HepG2 (cell line): ENCODE measurements around the gene CEBPB. TPM values are rescaled to one million over a fixed set of nuclear protein-coding genes. Genes with fewer than 3 reads are reported as not detected.

Source experiments
- ATAC-seq: fragments of 200-7000 bp; cut with Tn5 transposase; 3 replicates; pipeline ENCODE4 v1.9.1; 2020; ENCODE audit warnings: mild to moderate bottlenecking, moderate library complexity
- BruUV-seq: library from RNA; stranded (reverse); fragments of 400-500 nt; replicated peaks from 2 replicates; lab custom pipeline; 2021; lab: Mats Ljungman, UMichigan
- CTCF ChIA-PET: fragments of 300-600 bp; formaldehyde crosslinking; extraction: SDS; loops from one replicate; lab custom pipeline; 2021; ENCODE audit warnings: low total read pairs, inconsistent platforms, low intra/inter-chr PET ratio; lab: Yijun Ruan, JAX
- POLR2A ChIA-PET: fragments of 350-600 bp; sonication (Branson Sonifier 250); formaldehyde crosslinking; loops from one replicate; lab custom pipeline; 2020; ENCODE audit warnings: antibody characterized with exemption, inconsistent platforms; lab: Yijun Ruan, JAX
- DNase-seq: peaks from one replicate; pipeline ENCODE4 v3.0.0-alpha.2; 2015; ENCODE audit warnings: low spot score
- FAIRE-seq: peaks from 3 replicates; lab custom pipeline; 2011; peaks lifted over from hg19 to GRCh38; lab: Jason Lieb, UNC
- H2AFZ ChIP-seq: one replicate; pipeline ENCODE4 v1.6.1; 2011; ENCODE audit warnings: low read length, inconsistent platforms
- H3K27ac ChIP-seq: fragments of 300-600 bp; 3 replicates; pipeline ENCODE4 v1.8.0; 2011; ENCODE audit warnings: mixed run types, mild to moderate bottlenecking, mixed read lengths, low read length, inconsistent platforms; ENCODE audit not compliant: insufficient read depth; ENCODE audit errors: extremely low read length
- H3K27me3 ChIP-seq, 2 experiments: fragments of 200-600 bp in 1 of 2; 2 replicates in 1 of 2; 3 replicates in 1 of 2; pipeline versions ENCODE4 v1.6.0 to v1.8.0; 2011; ENCODE audit warnings: low read length in 2 of 2, mild to moderate bottlenecking in 2 of 2, moderate library complexity in 2 of 2, inconsistent platforms in 1 of 2; ENCODE audit not compliant: insufficient read depth in 2 of 2, control insufficient read depth in 1 of 2
- H3K36me3 ChIP-seq, 2 experiments: fragments of 200-600 bp in 1 of 2; replicated peaks in 1 of 2; 2 replicates in 1 of 2; 3 replicates in 1 of 2; pipeline versions ENCODE4 v1.5.1 to v1.8.0; 2011; ENCODE audit warnings: low read length in 2 of 2, inconsistent platforms in 1 of 2; ENCODE audit not compliant: insufficient read depth in 2 of 2, control insufficient read depth in 1 of 2
- H3K4me1 ChIP-seq: 2 replicates; pipeline ENCODE4 v1.5.1; 2012; ENCODE audit warnings: low read length, inconsistent platforms; ENCODE audit not compliant: insufficient read depth
- H3K4me2 ChIP-seq: 2 replicates; pipeline ENCODE4 v1.6.0; 2011; ENCODE audit warnings: low read depth, low read length, inconsistent platforms
- H3K4me3 ChIP-seq, 3 experiments: fragments of 200-600 bp in 1 of 3; sonication (generic), shearing (Covaris generic) in 1 of 3; replicated peaks in 1 of 3; 2 replicates each; pipeline ENCODE4 v1.5.1; 2011 to 2016; ENCODE audit warnings: low read length in 3 of 3, inconsistent platforms in 2 of 3, low read depth in 2 of 3, mild to moderate bottlenecking in 2 of 3, control low read depth in 1 of 3, mixed read lengths in 1 of 3; ENCODE audit not compliant: insufficient read depth in 1 of 3
- H3K79me2 ChIP-seq: one replicate; pipeline ENCODE4 v1.6.1; 2011; ENCODE audit warnings: low read length, inconsistent platforms; ENCODE audit not compliant: insufficient read depth
- H3K9ac ChIP-seq: 2 replicates; pipeline ENCODE4 v1.6.0; 2011; ENCODE audit warnings: mild to moderate bottlenecking, low read depth, low read length, inconsistent platforms; ENCODE audit not compliant: insufficient read depth
- H3K9me3 ChIP-seq: 2 replicates; pipeline ENCODE4 v1.5.1; 2012; ENCODE audit warnings: mild to moderate bottlenecking, low read length
- H4K20me1 ChIP-seq: 2 replicates; pipeline ENCODE4 v1.6.0; 2011; ENCODE audit warnings: inconsistent platforms, mild to moderate bottlenecking, low read length, moderate library complexity; ENCODE audit not compliant: insufficient read depth
- GABPB1 ChIP-seq: IDR thresholded peaks from 2 replicates; pipeline ENCODE4 v1.6.1; 2016; ENCODE audit warnings: mild to moderate bottlenecking, missing genetic modification reagents, moderate library complexity, missing compliant biosample characterization
- KLF13 ChIP-seq: sonication (generic); formaldehyde crosslinking; IDR thresholded peaks from 2 replicates; pipeline ENCODE4 v1.4.0; 2020; ENCODE audit warnings: mild to moderate bottlenecking, missing genetic modification reagents
- PTBP1 ChIP-seq: fragments of 200-400 bp; formaldehyde crosslinking; IDR thresholded peaks from 2 replicates; pipeline ENCODE4 v1.6.1; 2018; ENCODE audit warnings: low read length, low read depth; ENCODE audit not compliant: poor library complexity, severe bottlenecking
- RFXAP ChIP-seq: sonication (generic); formaldehyde crosslinking; IDR thresholded peaks from 2 replicates; pipeline ENCODE4 v1.4.0; 2020; ENCODE audit warnings: missing genetic modification reagents, borderline replicate concordance
- ZFP36L1 ChIP-seq: sonication (generic); formaldehyde crosslinking; IDR thresholded peaks from 2 replicates; pipeline ENCODE4 v1.8.0; 2022; ENCODE audit warnings: mild to moderate bottlenecking, missing genetic modification reagents, moderate library complexity
- ZNF24 ChIP-seq: fragments of 450-650 bp; IDR thresholded peaks from 2 replicates; pipeline ENCODE4 v1.6.1; 2017; ENCODE audit warnings: antibody characterized with exemption, mild to moderate bottlenecking
- ZNF251 ChIP-seq: sonication (generic); formaldehyde crosslinking; IDR thresholded peaks from 2 replicates; pipeline ENCODE4 v1.9.0; 2021; ENCODE audit warnings: mild to moderate bottlenecking, missing genetic modification reagents
- ZNF768 ChIP-seq: sonication (generic); formaldehyde crosslinking; IDR thresholded peaks from 2 replicates; pipeline ENCODE4 v1.4.0; 2020; ENCODE audit warnings: missing genetic modification reagents
- ZNF850 ChIP-seq: sonication (generic); formaldehyde crosslinking; conservative IDR thresholded peaks from 2 replicates; pipeline ENCODE4 v1.9.0; 2021; ENCODE audit warnings: mild to moderate bottlenecking, missing genetic modification reagents
- WGBS: methylation state at CpG from one replicate; pipeline ENCODE4 v1.1.6; 2017; ENCODE audit warnings: low lambda C conversion rate; 5-methylcytosine and 5-hydroxymethylcytosine counted together
- in situ Hi-C: cut with HindIII; loops from 2 replicates; pipeline ENCODE4 v1.10.0; 2017; ENCODE audit warnings: low pct_unique_long_range_greater_than_20kb; ENCODE audit not compliant: extremely low pct_ligation_motif_present
- intact Hi-C: fragments of 100-400 bp; cut with micrococcal nuclease; formaldehyde crosslinking; loops from one replicate; pipeline ENCODE4 v1.10.0; 2022; ENCODE audit not compliant: unreplicated experiment
- polyA plus RNA-seq, 8 experiments: library from polyadenylated mRNA; depleted of rRNA in 3 of 8; stranded (reverse) in 7 of 8; unstranded in 1 of 8; fragments of >200 nt; fragmentation: Illumina TruSeq in 4 of 8; extraction: Trizol in 4 of 8; gene quantifications; 2 replicates each; pipeline versions ENCODE4 v1.2.1 to v1.2.3, GENCODE V29; 2011 to 2016; ENCODE audit warnings: low read depth in 4 of 8, missing spikeins in 1 of 8, mixed read lengths in 1 of 8; ENCODE audit not compliant: insufficient read depth in 1 of 8
- total RNA-seq, 5 experiments: library from RNA; depleted of rRNA; stranded (reverse); fragments of >200 nt; fragmentation: Illumina TruSeq; extraction: Trizol; gene quantifications; 2 replicates each; pipeline ENCODE4 v1.2.3, GENCODE V29; 2016; ENCODE audit warnings: low read depth in 1 of 5
- TF ChIP-seq, protein P1 (sequence below): sonication (generic); formaldehyde crosslinking; IDR thresholded peaks from 2 replicates; pipeline ENCODE4 v1.5.0; 2020; ENCODE audit warnings: mild to moderate bottlenecking, missing genetic modification reagents, borderline replicate concordance
- TF ChIP-seq, protein P2 (sequence below): sonication (generic); formaldehyde crosslinking; IDR thresholded peaks from 2 replicates; pipeline ENCODE4 v1.5.1; 2020; ENCODE audit warnings: mild to moderate bottlenecking, missing genetic modification reagents, moderate library complexity

CEBPB gene
- total and polyA plus RNA-seq, 2 of the 13 experiments (the other 11 are each of a cell fraction or from before 2014, with no cell fraction given) = 18.5 to 28.2 TPM

DNA sequence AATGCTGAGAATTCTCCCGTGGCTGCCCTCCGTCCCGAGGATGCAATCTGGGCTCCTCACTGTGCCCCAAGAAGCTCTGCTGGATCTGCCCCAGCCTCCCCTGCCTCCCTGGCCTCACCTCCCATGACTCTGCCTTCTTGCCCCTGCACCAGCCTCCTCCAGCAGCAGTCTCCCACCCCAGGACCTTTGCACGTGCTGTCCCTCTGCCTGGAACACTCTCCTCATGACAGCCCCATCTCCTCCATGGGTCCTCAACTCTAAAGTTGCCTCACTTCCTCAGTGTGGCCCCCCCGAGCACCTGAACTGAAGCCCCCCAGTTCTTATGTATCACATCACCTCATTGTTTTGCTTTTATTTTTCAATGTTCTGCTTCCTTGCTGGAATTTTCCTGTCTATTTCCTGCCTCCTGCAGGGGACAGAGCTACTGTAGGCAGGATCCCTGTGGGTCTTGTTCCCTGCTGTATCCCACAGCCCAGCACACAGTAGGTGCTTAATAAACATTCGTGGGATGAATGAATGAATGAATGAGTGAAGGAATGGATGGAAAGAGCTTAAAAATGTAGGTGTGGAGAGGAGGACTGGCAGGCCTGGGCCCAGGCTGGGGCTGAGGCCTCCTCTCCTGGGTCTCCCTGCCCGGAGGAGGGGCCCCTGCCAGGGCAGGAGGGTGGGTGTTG lies 42.2 kb downstream of the CEBPB start (continued):
- TF ChIP-seq, protein P1, sequence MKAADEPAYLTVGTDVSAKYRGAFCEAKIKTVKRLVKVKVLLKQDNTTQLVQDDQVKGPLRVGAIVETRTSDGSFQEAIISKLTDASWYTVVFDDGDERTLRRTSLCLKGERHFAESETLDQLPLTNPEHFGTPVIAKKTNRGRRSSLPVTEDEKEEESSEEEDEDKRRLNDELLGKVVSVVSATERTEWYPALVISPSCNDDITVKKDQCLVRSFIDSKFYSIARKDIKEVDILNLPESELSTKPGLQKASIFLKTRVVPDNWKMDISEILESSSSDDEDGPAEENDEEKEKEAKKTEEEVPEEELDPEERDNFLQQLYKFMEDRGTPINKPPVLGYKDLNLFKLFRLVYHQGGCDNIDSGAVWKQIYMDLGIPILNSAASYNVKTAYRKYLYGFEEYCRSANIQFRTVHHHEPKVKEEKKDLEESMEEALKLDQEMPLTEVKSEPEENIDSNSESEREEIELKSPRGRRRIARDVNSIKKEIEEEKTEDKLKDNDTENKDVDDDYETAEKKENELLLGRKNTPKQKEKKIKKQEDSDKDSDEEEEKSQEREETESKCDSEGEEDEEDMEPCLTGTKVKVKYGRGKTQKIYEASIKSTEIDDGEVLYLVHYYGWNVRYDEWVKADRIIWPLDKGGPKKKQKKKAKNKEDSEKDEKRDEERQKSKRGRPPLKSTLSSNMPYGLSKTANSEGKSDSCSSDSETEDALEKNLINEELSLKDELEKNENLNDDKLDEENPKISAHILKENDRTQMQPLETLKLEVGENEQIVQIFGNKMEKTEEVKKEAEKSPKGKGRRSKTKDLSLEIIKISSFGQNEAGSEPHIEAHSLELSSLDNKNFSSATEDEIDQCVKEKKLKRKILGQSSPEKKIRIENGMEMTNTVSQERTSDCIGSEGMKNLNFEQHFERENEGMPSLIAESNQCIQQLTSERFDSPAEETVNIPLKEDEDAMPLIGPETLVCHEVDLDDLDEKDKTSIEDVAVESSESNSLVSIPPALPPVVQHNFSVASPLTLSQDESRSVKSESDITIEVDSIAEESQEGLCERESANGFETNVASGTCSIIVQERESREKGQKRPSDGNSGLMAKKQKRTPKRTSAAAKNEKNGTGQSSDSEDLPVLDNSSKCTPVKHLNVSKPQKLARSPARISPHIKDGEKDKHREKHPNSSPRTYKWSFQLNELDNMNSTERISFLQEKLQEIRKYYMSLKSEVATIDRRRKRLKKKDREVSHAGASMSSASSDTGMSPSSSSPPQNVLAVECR (CRISPR knock-in tag) = no peak
- peak; percentile 42; the same call in 1 of the 2 replicates for TF ChIP-seq ZNF24
- 0 out of 2 replicates have a peak, but pooled peaks have one; percentile 48 for TF ChIP-seq KLF13 (CRISPR knock-in tag)

DNA sequence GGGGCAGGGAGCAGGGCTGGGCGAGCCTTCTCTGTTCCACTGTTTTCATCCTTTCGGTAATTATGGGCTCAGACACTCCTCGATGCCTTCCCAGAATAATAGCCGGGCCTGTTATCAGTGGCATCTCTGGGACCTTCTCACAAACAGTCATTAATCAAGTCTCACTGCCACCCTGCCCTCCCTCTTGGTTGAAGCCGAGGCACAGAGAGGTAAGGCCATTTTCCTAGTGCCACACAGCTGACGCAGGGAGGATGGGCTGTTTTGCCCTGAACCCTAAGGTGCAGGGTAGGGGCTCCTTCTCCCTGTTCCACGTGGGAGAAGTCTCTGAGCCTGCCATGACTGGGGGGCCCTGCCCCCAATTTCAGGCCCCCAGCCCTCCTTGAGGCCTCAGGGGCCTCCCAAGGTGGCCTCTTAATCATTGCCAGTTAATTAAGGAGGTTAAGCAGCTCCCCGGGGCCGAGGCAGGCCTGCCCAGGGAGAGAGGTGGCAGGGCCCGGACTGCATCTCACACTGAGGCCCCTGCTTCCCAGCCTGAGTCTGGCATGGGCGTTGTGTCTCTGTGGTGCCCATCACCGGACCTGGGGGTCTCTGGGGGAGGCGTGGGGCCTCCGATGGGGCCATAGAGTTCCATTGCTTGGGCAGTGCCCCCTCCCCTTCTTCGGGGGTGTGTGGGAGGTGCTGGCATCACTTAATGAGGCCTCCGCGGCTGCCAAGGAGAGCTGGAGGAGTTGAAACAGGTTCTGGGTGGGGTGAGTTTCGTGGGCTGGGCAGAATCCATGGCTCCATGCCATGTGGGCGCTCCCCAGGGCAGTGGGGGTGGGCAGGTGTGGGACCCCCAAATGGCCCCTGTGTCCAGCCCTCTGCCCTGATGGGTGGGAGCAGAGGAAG lies 42.9 kb downstream of the CEBPB start:
- 24% methylated on average over 17 of the region's 19 CpGs for WGBS
- ChIA-PET CTCF (no interaction called here), POLR2A (interaction anchor here (1.2 to 1.4 kb wide), 2 partner anchors 10 to 88 kb away, joined by 3 to 4 read pairs; no protein-coding TSS in a partner anchor)
- Histone ChIP-seq H2AFZ (no peak overlapping the region), H3K27ac (no peak overlapping the region), H4K20me1 (no peaks in the 10 kb centered on the region), H3K4me3 (no peak overlapping the region), H3K36me3 (no peaks in the 10 kb centered on the region), H3K9me3 (no peaks in the 10 kb centered on the region), H3K4me1 (peaks cover 35% of the 10 kb centered on the region), H3K9ac (no peak overlapping the region), H3K27me3 (peaks cover 12 to 62% of the 10 kb centered on the region in 2 experiments; a peak in 4 of 5 replicates), H3K4me2 (no peak overlapping the region), H3K79me2 (no peaks in the 10 kb centered on the region)
- FAIRE-seq (no peak), DNase-seq (no peak), ATAC-seq (0 out of 3 replicates have a peak, but pooled peaks have one; percentile 7)
- in situ Hi-C loops = no loop called here
- BruUV-seq = no TSS peak
- intact Hi-C loops = no loop called here
- no peak for TF ChIP-seq ZFP36L1 (CRISPR knock-in tag)
- TF ChIP-seq ZNF768 = peak; percentile 98
- no peak for TF ChIP-seq RFXAP (CRISPR knock-in tag)
- TF ChIP-seq GABPB1 (CRISPR knock-in tag) = 0 out of 2 replicates have a peak, but pooled peaks have one; percentile 12
- TF ChIP-seq ZNF850 (CRISPR knock-in tag) = no peak
- no peak for TF ChIP-seq ZNF251 (CRISPR knock-in tag)
- peak; percentile 29 for TF ChIP-seq PTBP1
- TF ChIP-seq, protein P2, sequence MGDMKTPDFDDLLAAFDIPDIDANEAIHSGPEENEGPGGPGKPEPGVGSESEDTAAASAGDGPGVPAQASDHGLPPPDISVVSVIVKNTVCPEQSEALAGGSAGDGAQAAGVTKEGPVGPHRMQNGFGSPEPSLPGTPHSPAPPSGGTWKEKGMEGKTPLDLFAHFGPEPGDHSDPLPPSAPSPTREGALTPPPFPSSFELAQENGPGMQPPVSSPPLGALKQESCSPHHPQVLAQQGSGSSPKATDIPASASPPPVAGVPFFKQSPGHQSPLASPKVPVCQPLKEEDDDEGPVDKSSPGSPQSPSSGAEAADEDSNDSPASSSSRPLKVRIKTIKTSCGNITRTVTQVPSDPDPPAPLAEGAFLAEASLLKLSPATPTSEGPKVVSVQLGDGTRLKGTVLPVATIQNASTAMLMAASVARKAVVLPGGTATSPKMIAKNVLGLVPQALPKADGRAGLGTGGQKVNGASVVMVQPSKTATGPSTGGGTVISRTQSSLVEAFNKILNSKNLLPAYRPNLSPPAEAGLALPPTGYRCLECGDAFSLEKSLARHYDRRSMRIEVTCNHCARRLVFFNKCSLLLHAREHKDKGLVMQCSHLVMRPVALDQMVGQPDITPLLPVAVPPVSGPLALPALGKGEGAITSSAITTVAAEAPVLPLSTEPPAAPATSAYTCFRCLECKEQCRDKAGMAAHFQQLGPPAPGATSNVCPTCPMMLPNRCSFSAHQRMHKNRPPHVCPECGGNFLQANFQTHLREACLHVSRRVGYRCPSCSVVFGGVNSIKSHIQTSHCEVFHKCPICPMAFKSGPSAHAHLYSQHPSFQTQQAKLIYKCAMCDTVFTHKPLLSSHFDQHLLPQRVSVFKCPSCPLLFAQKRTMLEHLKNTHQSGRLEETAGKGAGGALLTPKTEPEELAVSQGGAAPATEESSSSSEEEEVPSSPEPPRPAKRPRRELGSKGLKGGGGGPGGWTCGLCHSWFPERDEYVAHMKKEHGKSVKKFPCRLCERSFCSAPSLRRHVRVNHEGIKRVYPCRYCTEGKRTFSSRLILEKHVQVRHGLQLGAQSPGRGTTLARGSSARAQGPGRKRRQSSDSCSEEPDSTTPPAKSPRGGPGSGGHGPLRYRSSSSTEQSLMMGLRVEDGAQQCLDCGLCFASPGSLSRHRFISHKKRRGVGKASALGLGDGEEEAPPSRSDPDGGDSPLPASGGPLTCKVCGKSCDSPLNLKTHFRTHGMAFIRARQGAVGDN = no peak; the same call in 1 of the 2 replicates
